Measurements from ENCODE around the gene KCND3.
"Not testable (repeated sequence)": the region's sequence is repeated elsewhere in the genome, so short reads cannot be mapped to it uniquely, and the experiment has no call there.

KCND3 gene

DNA sequence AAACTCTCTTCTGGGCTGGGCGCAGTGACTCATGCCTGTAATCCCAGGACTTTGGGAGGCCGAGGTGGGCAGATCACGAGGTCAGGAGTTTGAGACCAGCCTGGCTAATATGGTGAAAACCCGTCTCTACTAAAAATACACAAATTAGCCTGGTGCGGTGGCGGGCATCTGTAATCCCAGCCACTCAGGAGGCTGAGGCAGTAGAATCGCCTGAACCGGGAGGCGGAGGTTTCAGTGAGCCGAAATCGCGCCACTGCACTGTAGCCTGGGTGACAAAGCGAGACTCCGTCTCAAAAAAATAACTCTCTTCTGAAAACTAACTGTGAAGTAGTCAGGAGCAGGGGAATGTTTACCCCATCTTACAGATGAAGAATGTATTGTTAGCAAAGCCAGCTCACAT, 247.2 kb downstream of the KCND3 start:
- DNase-seq (ENCODE audit: low read depth): not testable (repeated sequence)

DNA sequence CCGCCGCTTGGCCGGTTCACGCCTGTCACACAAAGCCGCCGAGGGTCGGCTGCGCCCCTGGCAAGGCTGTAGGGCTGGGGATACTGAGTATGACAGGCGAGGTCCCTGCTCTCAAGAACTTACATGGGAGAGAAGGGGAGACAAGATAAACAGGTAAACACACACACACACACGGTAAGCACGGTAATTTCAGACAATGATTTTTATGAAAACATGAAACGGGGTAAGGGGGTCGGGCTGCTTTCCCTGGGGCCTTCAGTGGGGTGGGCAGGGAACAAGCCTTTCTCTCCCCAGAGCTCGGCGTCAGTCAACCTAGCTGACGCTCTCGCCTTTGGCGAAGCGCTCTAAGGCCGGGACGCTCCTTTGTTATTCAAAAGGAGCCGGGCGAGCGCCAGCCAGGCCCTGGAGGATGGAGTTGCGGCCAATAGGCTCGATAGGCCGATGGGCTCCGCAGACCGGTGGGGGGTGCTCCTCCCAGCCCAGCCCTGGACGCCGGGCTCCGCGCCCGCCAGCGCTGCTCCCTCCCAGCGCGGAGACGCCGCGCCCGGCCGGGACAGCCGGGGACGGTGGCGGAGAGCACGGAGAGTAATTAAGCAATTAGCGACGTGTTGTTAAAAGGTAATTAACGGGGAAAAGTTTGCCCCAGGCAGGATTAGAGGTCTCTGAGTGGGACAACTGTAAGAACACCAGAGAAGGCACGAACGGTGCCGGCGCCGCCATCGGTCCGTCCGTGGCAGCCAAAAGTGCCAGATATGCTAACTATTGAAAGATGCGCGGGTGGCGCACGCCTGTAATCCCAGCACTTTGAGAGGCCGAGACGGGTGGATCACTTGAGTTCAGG, 249.3 kb downstream of the KCND3 start:
- no peak for DNase-seq (ENCODE audit: low read depth)

GRCh38 chr1:111739194-111739924, 250.1 kb downstream of the KCND3 start, which contains the start of gene INKA2:
TSS of gene INKA2 (minus strand) at chr1:111739395. CDS start at chr1:111739242, 153 bp downstream.
- DNase-seq (ENCODE audit: low read depth): peak; percentile 49

DNA sequence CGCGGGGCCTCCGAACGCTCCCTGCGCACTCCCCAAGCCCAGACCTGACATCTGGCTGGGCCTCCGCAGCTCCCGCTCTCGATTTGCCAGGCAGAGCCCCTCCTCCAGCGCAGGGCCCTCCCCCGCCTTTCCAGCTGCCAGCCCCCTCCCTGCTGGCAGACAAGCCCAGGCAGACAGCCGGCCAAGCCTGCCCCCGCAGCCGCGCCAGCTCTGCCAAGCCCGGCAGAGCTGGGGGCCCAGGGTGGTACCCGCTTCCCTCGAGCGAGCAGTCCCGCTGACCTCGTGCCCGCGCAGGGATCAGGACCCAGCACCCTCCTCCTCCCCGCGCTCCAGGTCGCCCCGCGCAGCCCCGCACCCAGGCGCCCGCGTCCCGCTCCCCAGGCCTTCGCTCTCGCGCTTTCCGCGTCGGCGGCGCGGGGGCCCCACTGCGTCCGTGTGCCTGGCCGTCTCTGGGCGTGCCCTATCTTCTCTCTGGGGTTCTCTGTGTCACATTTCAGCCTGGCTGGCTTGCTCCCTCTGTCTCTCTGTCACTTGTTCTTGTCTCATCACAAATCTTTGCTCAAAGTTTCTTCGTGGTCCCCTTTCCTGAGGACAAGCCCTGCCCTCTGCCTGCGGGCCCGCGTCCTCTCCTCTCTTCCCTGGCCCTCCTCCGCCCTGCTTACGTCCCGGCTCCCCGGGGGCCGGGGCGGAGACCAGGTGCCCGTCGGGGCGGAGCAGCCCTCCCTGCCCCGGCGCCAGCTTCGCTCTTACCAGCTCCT, 250.9 kb downstream of the KCND3 start:
- no peak for DNase-seq (ENCODE audit: low read depth)

DNA sequence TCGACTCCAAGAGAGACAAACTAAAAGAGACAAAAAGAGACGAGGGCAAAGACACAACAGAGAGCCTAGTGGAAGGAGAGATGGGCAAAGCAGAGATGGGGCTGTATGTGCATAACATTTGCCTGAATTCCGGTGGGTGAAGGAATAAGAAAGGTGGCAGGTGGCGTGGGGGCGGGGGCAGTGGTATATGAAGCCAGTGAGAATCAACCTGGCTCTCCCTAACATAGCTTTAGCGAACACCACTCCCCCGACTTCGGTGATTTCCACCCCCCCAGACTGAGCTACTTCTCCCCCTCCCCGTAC, 251.4 kb downstream of the KCND3 start:
- no peak for DNase-seq (ENCODE audit: low read depth)

DNA sequence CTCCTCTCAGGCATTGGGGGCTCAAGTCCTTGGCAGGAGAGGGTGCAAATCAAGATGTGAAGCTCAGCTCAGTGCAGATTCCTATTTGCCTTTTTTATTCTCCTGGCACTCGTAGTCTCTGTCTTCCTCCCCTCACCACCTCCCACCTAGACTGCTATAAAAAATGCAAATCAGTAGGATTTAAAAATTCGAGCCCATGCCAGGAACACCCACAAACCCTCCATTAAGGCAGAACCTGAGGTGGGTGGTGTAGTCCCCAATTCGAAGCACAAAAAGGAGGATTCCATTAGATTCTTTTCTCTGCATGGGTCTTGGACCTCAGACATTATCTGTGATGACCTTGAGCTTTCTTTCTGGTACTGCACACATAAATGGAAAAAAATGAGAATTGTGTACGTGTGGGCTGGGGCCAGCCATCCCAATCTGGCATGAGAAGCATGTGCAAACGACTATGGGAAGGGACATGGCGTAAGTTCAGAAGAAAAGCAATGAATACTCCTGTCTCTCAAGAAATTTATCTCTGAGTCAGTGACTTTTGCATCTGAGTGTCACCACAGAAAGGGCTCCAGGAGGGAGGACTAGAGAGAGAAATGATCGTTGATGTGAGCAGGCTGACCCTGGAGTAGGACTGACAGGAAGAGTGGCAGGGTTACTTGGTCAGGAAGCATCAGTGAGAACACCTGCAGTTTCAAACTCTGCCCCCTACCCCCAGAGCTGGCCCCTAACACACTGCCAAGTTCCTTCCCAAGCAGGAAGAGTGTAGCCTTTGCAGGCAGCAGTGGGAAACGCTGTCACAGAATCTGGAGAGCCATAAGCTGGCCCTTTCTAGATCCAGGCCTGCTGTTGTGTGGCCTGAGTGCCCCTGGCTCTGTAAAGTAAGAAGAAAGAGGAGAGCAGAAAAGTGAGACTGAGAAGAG, 252.0 kb downstream of the KCND3 start:
- no peak for DNase-seq (ENCODE audit: low read depth)

GRCh38 chr1:111736548-111737215, 252.8 kb downstream of the KCND3 start:
- no peak for DNase-seq (ENCODE audit: low read depth)

DNA sequence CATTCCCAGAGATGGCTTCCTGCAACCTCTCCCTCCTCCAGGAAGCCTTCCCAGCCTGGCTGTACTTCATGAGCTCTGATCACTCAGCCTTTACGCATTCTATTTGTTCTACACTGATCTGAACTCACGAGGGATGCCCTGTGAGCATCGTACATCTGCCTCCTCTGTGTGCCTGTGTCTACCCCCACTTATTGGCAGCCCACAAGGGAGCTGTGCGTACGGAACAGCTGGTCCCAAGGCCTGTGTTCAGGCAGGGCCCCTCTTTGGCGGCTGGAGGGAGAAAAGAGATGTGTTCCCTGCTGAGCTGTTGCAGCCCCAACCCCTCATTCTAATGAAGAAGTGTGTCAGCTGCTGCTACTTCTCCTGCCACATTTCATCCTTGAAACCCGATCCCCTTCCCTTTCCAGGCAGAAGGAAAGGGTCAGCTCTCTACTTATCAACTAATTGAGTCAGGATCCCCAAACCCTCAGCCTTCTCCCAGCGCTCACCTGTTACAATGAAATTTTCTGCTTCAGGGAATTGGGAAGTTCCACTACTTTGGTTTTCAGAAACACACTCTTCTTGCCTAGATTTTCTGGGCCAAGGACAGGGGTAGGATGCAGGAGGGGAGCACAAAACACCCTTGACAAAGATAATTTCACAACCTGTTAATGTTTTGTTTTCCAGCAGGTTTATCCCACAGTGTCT, 253.5 kb downstream of the KCND3 start:
- no peak for DNase-seq (ENCODE audit: low read depth)

DNA sequence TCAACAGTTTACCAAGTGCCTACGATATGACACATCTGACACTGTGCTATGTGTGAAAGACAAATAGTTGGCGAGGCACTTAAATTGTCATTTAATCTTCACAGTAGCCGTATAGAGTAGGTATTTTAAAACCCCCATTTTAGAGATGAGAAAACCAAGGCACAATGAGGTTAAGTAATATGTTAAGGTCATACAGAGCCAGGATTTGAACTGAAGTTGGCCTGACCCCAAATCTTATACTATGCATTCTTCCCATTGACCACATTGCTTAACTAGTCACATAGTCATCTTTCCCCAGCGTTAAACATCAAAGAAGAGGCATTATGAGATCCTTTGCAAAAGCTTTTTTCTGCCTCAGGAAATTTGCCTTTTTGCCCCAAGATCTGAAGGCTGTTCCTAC, 254.1 kb downstream of the KCND3 start:
- no peak for DNase-seq (ENCODE audit: low read depth)

DNA sequence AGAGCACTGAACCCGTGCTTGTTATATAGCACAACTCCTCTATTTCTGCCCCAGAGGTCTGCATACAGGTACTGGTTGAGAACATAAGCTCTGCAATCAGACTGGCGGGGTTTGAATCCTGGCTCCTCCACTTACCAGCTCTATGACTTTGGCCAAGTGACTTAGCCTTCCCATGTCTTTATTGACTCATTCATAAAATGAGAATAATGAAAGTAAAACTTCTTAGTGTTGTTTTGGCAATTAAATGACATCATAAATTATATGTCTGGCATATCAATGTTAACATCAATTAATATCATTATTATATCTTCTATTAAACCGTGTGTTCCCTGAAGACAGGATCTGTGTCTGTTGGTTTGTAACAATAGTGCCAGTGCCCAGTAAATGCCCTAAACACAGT, 254.6 kb downstream of the KCND3 start:
- no peak for DNase-seq (ENCODE audit: low read depth)

- no peak for DNase-seq (ENCODE audit: low read depth)
Measured at GRCh38 chr1:111734426-111734825, 255.0 kb downstream of the KCND3 start.

DNA sequence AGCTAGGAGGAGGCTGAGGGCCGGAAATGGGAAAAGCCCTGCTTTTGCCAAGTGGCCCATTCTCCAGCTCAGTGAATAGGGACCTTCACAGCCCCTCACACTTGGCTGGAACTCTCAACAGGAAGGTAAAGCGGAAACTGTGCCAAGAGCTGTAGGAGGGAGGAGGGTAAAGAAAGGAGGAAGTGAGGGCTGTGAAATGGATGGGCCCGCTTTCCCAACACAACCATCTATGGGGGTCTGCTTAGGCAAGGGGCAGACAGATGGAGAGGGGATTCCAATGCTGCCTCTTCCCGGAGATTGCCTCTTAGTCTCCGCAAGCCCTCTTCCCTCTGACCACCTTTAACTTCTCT, 255.5 kb downstream of the KCND3 start:
- DNase-seq (ENCODE audit: low read depth): no peak

DNA sequence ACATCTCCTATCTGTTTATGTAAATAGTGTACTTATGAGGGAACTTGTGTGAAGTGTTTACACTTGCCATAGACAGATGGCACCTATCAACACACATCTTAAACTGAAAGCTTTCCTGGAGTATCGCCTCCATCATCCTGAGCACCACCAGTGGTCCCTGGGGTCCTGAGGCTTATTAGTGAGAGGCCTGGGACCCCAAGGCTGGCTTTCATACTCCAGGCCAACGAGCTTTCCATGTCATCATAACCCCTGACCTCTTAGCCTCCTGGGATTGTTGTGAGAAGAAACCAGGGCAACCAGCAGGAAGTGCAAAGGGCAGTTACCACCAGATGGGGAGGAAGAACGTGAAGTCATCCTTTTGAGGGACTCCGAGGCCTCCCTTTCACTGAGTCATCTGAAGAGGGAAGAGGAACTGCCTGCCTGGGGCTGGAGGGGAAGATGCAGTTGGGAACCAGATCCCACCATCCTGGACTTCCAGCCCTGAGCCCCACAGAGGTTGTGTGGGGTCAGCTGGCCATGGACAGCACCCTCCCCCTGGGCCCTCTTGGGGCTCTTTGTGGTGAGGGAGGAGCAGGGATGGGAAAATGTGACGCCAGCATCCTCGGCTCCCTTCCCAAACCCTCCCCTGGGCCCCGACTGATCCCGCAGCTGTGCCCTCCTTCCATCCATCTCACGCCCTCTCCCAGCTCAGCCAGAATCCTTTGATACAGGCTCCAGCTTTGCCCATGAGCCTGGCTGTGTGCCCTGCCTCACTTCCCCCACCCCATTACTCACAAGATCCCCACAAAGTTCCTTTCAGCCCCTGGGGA, 256.1 kb downstream of the KCND3 start:
- no peak for DNase-seq (ENCODE audit: low read depth)

- no peak for DNase-seq (ENCODE audit: low read depth)
Measured at GRCh38 chr1:111732718-111733117, 256.8 kb downstream of the KCND3 start.

DNA sequence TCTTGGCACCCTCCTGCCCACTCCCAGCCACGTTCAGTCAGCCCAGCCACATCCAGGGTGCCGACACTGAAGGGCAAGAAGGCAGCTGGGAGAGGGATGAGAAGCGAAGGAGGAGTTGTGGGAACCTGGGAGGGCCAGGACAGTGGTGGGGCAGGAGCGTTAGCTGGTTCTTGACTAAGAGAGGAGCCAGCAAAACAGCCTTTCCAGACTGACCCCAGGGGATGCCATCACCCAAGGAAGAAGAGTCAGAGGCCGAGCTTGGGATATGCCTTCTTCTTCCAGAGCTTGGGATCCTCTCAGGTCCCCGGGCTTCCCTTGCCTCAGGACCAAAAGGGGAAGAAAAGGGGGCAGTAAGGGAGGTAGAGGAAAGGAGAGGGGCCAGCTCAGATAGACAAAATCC, 257.5 kb downstream of the KCND3 start:
- DNase-seq (ENCODE audit: low read depth): no peak

DNA sequence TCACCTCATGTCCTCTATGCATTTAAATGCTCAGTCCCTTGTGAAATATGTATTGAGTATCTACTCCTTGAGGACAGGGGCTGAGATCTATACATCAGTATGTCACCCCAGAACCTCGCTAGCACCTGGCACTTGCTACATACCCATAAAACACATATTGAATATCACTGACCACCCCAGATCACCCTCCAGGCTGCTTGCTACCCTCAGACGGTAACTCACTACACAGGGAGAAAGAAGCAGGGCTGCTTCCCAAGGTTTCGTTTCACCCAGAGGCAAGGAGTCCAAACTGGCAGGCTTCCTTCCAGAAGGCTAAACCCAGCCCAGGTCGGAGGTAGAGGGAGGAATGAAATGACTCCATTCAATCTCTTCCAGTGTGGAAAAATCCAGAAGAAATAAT, 258.8 kb downstream of the KCND3 start:
- DNase-seq (ENCODE audit: low read depth): no peak

- DNase-seq (ENCODE audit: low read depth): no peak
Measured at GRCh38 chr1:111729946-111730681, 259.4 kb downstream of the KCND3 start.

- no peak for DNase-seq (ENCODE audit: low read depth)
Measured at GRCh38 chr1:111729271-111729921, 260.1 kb downstream of the KCND3 start.

DNA sequence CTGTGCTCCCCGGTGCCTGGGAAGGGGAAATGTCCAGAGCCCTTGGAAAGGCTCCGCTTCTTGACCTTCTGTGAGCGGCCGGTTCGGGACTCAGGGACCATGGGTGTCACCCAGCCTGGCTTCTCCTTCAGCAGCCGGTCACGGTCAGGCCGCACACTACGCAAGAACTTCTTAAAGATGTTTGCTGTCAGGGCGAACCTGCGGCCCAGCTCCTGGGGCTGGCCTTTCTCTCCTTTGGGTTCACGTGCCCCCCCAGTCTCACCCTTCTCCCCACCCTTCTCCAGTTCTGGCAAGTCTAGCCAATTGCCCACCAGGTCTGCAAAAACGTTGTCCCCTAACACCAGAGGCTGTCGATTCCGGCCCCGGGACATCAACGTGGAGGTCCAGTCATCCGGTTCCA, 262.4 kb downstream of the KCND3 start:
- DNase-seq (ENCODE audit: low read depth): no peak
